Activated naive CD4-positive, alpha-beta T cell treated with anti-CD3 and anti-CD28 coated beads, Interleukin-2, amount 50 U/mL, for 24 hours (primary cell): ENCODE results near the gene MSI2.

Experiments
- H3K27ac Mint-ChIP-seq: one replicate; pipeline ENCODE4 v1.8.0; 2021; ENCODE audit warnings: mild to moderate bottlenecking, mixed read lengths
- H3K27me3 Mint-ChIP-seq: one replicate; pipeline ENCODE4 v1.8.0; 2021; ENCODE audit warnings: mixed read lengths
- H3K36me3 Mint-ChIP-seq: one replicate; pipeline ENCODE4 v1.8.0; 2021; ENCODE audit warnings: mixed read lengths
- H3K4me1 Mint-ChIP-seq: one replicate; pipeline ENCODE4 v1.8.0; 2021; ENCODE audit warnings: mixed read lengths
- H3K4me3 Mint-ChIP-seq: one replicate; pipeline ENCODE4 v1.8.0; 2021; ENCODE audit warnings: mild to moderate bottlenecking, mixed read lengths
- H3K9me3 Mint-ChIP-seq: one replicate; pipeline ENCODE4 v1.8.0; 2021; ENCODE audit warnings: mixed read lengths

Gene MSI2

GRCh38 chr17:57561072-57561861 lies 304.9 kb downstream of the MSI2 start:
- no peaks in the 10 kb centered on the region for H3K27me3 Mint-ChIP-seq
- no peaks in the 10 kb centered on the region for H3K9me3 Mint-ChIP-seq
- no peaks in the 10 kb centered on the region for H3K4me1 Mint-ChIP-seq
- peak overlapping the region; percentile 23 for H3K27ac Mint-ChIP-seq
- H3K4me3 Mint-ChIP-seq, result no peak overlapping the region
- peaks cover 4% of the 10 kb centered on the region for H3K36me3 Mint-ChIP-seq

GRCh38 chr17:57562184-57562698 lies 305.9 kb downstream of the MSI2 start:
- H3K4me3 Mint-ChIP-seq, result no peak overlapping the region
- no peak overlapping the region for H3K27ac Mint-ChIP-seq
- no peaks in the 10 kb centered on the region for H3K9me3 Mint-ChIP-seq
- H3K36me3 Mint-ChIP-seq, result peaks cover 1% of the 10 kb centered on the region
- H3K4me1 Mint-ChIP-seq, result no peaks in the 10 kb centered on the region
- H3K27me3 Mint-ChIP-seq, result no peaks in the 10 kb centered on the region

GRCh38 chr17:57563958-57564357 lies 307.6 kb downstream of the MSI2 start:
- no peaks in the 10 kb centered on the region for H3K27me3 Mint-ChIP-seq
- H3K4me1 Mint-ChIP-seq, result peaks cover 4% of the 10 kb centered on the region
- H3K27ac Mint-ChIP-seq, result no peak overlapping the region
- H3K36me3 Mint-ChIP-seq, result peaks cover 1% of the 10 kb centered on the region
- no peaks in the 10 kb centered on the region for H3K9me3 Mint-ChIP-seq
- no peak overlapping the region for H3K4me3 Mint-ChIP-seq

- H3K27ac Mint-ChIP-seq, result no peak overlapping the region
- no peaks in the 10 kb centered on the region for H3K9me3 Mint-ChIP-seq
- H3K36me3 Mint-ChIP-seq, result peaks cover 1% of the 10 kb centered on the region
- no peaks in the 10 kb centered on the region for H3K27me3 Mint-ChIP-seq
- no peak overlapping the region for H3K4me3 Mint-ChIP-seq
- peaks cover 4% of the 10 kb centered on the region for H3K4me1 Mint-ChIP-seq
Measured at GRCh38 chr17:57565176-57565575, 308.9 kb downstream of the MSI2 start.

- no peak overlapping the region for H3K4me3 Mint-ChIP-seq
- H3K27ac Mint-ChIP-seq, result no peak overlapping the region
- no peaks in the 10 kb centered on the region for H3K9me3 Mint-ChIP-seq
- peaks cover 4% of the 10 kb centered on the region for H3K36me3 Mint-ChIP-seq
- H3K27me3 Mint-ChIP-seq, result no peaks in the 10 kb centered on the region
- peaks cover 4% of the 10 kb centered on the region for H3K4me1 Mint-ChIP-seq
Measured at GRCh38 chr17:57566721-57567120, 310.4 kb downstream of the MSI2 start.

GRCh38 chr17:57567251-57567650 lies 310.9 kb downstream of the MSI2 start:
- H3K4me1 Mint-ChIP-seq, result peaks cover 4% of the 10 kb centered on the region
- H3K27me3 Mint-ChIP-seq, result no peaks in the 10 kb centered on the region
- H3K27ac Mint-ChIP-seq, result no peak overlapping the region
- H3K4me3 Mint-ChIP-seq, result no peak overlapping the region
- H3K36me3 Mint-ChIP-seq, result peaks cover 4% of the 10 kb centered on the region
- no peaks in the 10 kb centered on the region for H3K9me3 Mint-ChIP-seq

GRCh38 chr17:57568340-57568739 lies 312.0 kb downstream of the MSI2 start:
- Mint-ChIP-seq H3K4me3 (no peak overlapping the region), H3K27ac (no peak overlapping the region), H3K36me3 (peaks cover 4% of the 10 kb centered on the region), H3K9me3 (no peaks in the 10 kb centered on the region), H3K27me3 (no peaks in the 10 kb centered on the region), H3K4me1 (peaks cover 4% of the 10 kb centered on the region)

- H3K27ac Mint-ChIP-seq, result no peak overlapping the region
- peaks cover 4% of the 10 kb centered on the region for H3K36me3 Mint-ChIP-seq
- H3K4me1 Mint-ChIP-seq, result peaks cover 4% of the 10 kb centered on the region
- no peak overlapping the region for H3K4me3 Mint-ChIP-seq
- no peaks in the 10 kb centered on the region for H3K27me3 Mint-ChIP-seq
- H3K9me3 Mint-ChIP-seq, result no peaks in the 10 kb centered on the region
Measured at GRCh38 chr17:57569021-57569420, 312.7 kb downstream of the MSI2 start.

- Mint-ChIP-seq H3K27me3 (no peaks in the 10 kb centered on the region), H3K36me3 (peaks cover 4% of the 10 kb centered on the region), H3K9me3 (no peaks in the 10 kb centered on the region), H3K4me3 (no peak overlapping the region), H3K4me1 (peaks cover 4% of the 10 kb centered on the region), H3K27ac (no peak overlapping the region)
Measured at GRCh38 chr17:57569853-57570252, 313.5 kb downstream of the MSI2 start.

- Mint-ChIP-seq H3K36me3 (peaks cover 3% of the 10 kb centered on the region), H3K4me3 (no peak overlapping the region), H3K27me3 (no peaks in the 10 kb centered on the region), H3K27ac (no peak overlapping the region), H3K4me1 (peaks cover 4% of the 10 kb centered on the region), H3K9me3 (no peaks in the 10 kb centered on the region)
Measured at GRCh38 chr17:57570724-57571344, 314.5 kb downstream of the MSI2 start.

GRCh38 chr17:57572062-57572461 lies 315.7 kb downstream of the MSI2 start:
- no peaks in the 10 kb centered on the region for H3K27me3 Mint-ChIP-seq
- no peaks in the 10 kb centered on the region for H3K9me3 Mint-ChIP-seq
- no peak overlapping the region for H3K4me3 Mint-ChIP-seq
- H3K4me1 Mint-ChIP-seq, result peaks cover 4% of the 10 kb centered on the region
- no peak overlapping the region for H3K27ac Mint-ChIP-seq
- peaks cover 3% of the 10 kb centered on the region for H3K36me3 Mint-ChIP-seq

- no peak overlapping the region for H3K27ac Mint-ChIP-seq
- no peak overlapping the region for H3K4me3 Mint-ChIP-seq
- H3K9me3 Mint-ChIP-seq, result no peaks in the 10 kb centered on the region
- H3K36me3 Mint-ChIP-seq, result peaks cover 3% of the 10 kb centered on the region
- H3K27me3 Mint-ChIP-seq, result no peaks in the 10 kb centered on the region
- peaks cover 4% of the 10 kb centered on the region for H3K4me1 Mint-ChIP-seq
Measured at GRCh38 chr17:57572600-57572999, 316.3 kb downstream of the MSI2 start.

GRCh38 chr17:57574040-57574513 lies 317.8 kb downstream of the MSI2 start:
- Mint-ChIP-seq H3K9me3 (no peaks in the 10 kb centered on the region), H3K4me1 (peaks cover 5% of the 10 kb centered on the region), H3K4me3 (no peak overlapping the region), H3K27ac (no peak overlapping the region), H3K27me3 (no peaks in the 10 kb centered on the region), H3K36me3 (peaks cover 3% of the 10 kb centered on the region)

GRCh38 chr17:57576744-57577143 lies 320.4 kb downstream of the MSI2 start:
- H3K27me3 Mint-ChIP-seq, result no peaks in the 10 kb centered on the region
- no peak overlapping the region for H3K4me3 Mint-ChIP-seq
- H3K4me1 Mint-ChIP-seq, result peaks cover 7% of the 10 kb centered on the region
- H3K9me3 Mint-ChIP-seq, result no peaks in the 10 kb centered on the region
- H3K27ac Mint-ChIP-seq, result no peak overlapping the region
- H3K36me3 Mint-ChIP-seq, result no peaks in the 10 kb centered on the region

- H3K27me3 Mint-ChIP-seq, result no peaks in the 10 kb centered on the region
- no peak overlapping the region for H3K27ac Mint-ChIP-seq
- H3K36me3 Mint-ChIP-seq, result no peaks in the 10 kb centered on the region
- H3K9me3 Mint-ChIP-seq, result no peaks in the 10 kb centered on the region
- no peak overlapping the region for H3K4me3 Mint-ChIP-seq
- peaks cover 14% of the 10 kb centered on the region for H3K4me1 Mint-ChIP-seq
Measured at GRCh38 chr17:57577751-57578607, 321.7 kb downstream of the MSI2 start.
